ENCODE data around the gene TRIP6.

Gene TRIP6

DNA sequence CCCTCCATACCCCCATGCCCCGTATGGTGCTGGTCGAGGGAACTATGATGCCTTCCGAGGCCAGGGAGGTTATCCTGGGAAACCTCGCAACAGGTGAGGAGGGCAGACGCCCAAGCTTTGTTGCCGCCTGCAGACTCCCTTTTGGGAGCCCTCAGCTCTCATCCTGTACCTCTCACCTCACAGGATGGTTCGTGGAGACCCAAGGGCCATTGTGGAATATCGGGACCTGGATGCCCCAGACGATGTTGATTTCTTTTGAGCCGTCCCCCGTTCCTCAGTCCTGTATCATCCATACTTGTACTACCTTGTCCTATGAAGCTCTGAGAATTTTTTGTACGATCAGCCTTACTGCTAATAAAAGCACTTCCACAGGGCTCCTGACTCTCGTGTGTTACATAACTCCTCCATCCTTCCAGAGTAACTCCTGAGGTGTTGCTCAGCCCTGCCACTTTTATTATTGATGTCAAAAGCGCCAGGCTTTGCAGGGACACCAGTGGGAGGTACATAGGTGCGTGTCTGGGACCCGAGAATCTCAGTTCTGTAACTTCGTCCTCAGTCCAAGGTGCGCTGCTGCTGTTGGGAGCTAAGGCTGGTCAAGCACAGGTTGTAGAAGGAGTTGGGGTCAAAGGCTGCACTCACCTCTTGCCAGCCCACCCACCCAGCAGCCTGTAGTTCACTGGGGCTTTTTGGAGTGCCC, 21.3 kb downstream of the TRIP6 start:
- Histone ChIP-seq H3K9me3 (ENCODE audit: severe bottlenecking) (no peaks in the 10 kb centered on the region), H3K27ac (peak overlapping the region; percentile 81), H3K36me3 (peaks cover 59% of the 10 kb centered on the region), H3K4me3 (ENCODE audit: low read depth, low read length) (peak overlapping the region; percentile 70), H3K27me3 (ENCODE audit: insufficient read depth, low read depth, severe bottlenecking) (no peaks in the 10 kb centered on the region)
- TF ChIP-seq, protein P1, sequence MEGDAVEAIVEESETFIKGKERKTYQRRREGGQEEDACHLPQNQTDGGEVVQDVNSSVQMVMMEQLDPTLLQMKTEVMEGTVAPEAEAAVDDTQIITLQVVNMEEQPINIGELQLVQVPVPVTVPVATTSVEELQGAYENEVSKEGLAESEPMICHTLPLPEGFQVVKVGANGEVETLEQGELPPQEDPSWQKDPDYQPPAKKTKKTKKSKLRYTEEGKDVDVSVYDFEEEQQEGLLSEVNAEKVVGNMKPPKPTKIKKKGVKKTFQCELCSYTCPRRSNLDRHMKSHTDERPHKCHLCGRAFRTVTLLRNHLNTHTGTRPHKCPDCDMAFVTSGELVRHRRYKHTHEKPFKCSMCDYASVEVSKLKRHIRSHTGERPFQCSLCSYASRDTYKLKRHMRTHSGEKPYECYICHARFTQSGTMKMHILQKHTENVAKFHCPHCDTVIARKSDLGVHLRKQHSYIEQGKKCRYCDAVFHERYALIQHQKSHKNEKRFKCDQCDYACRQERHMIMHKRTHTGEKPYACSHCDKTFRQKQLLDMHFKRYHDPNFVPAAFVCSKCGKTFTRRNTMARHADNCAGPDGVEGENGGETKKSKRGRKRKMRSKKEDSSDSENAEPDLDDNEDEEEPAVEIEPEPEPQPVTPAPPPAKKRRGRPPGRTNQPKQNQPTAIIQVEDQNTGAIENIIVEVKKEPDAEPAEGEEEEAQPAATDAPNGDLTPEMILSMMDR (IDR thresholded peaks at IDR 0.05; ENCODE audit: low read depth, low read length), result no peak
- DNase-seq, result no peak

DNA sequence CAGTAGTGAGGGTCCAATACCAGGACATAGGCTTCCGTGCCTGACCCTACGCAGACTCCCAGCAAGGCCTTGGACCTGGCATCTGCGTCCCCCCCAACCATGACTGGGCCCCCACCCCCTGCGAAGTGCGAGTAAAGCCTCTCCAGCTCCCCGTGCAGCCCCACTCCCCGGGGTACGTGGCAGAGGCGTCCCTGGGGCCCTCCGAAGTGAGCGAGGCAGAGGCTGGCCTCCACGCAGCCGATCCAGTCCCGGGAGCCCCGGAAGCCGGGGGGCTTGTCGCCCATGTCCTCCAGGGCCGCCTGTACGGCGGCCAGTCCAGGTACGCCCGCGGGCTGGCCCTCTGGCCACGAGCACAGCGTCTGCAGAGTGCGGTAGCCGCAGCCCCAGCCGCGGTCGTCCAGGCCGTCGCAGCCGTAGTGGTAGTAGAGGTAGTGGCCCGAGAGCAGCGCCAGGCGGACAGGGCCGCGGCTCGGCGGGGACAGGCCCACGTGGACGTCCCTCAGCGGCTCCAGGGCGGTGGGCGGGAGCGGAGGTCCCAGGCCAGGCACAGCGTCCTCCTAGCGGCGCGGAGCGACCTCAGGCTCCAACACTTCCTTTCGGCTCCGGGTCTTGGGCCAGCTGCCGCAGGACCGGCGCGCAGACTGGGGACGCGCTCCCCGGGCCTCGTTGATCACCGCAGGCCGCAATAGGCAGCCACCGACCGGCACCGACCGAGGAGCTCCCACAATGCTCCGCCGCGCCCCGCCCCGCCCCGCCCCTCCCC, 22.0 kb downstream of the TRIP6 start, which contains the start of gene UFSP1:
Gene UFSP1 (minus strand): TSS at position 728 of the 763 bp plus-strand sequence. CDS start 444 bp downstream, at position 284.
- H3K9me3 ChIP-seq (ENCODE audit: severe bottlenecking), result no peaks in the 10 kb centered on the region
- TF ChIP-seq, protein P1 (IDR thresholded peaks at IDR 0.05; ENCODE audit: low read depth, low read length), result no peak
- H3K27me3 ChIP-seq (ENCODE audit: insufficient read depth, low read depth, severe bottlenecking), result peaks cover 3% of the 10 kb centered on the region
- H3K36me3 ChIP-seq, result peaks cover 52% of the 10 kb centered on the region
- no peak for DNase-seq
- peak within 1 kb of the TSS; percentile 82 for H3K27ac ChIP-seq
- H3K4me3 ChIP-seq (ENCODE audit: low read depth, low read length), result peak within 1 kb of the TSS; percentile 70

DNA sequence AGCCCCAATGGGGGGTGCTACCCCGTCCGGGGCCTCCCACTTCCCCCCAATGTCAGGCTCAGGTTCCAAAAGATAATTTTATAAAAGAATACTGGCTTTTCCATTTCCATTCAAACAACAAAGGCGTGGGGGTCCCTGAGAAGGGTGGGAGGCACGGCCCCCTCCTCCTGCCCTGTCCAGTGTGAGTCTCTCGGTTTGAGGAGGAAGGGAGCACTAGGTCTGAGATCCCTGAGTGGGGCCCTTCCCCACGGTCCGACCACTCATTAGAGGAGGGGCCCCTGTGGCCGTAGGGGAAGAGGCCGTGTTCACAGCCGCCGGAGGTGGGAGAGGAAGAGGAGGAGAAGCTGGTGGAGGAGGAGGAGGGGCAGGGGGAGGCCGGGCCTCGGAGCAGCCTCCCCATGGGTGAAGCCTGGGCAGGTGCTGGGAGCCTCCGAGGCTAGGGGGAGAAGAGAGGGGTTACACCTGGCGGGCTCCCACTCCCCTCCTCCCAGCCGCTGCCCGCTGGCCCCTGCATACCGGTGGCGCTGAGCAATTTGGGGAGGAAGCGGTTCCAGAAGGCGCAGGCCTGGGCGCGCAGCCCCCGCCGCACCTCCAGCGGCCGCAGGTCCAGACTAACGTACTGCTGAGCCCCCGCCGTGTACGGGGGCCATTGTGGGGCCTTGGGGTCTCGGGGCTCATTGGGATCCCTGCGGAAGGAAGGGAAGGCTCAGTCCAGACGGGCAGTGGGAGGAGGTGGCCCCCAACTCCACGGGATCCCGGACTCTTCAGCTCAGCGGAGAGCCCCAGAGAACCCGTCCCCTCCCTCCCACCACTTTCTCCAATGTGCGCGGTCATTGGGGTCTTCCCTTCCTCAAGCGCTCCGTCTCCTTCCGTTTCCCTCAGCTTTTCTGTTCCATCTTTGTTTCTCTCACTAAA, 23.7 kb downstream of the TRIP6 start:
- Histone ChIP-seq H3K9me3 (ENCODE audit: severe bottlenecking) (no peaks in the 10 kb centered on the region), H3K36me3 (peaks cover 34% of the 10 kb centered on the region), H3K27ac (peak overlapping the region; percentile 82), H3K4me3 (ENCODE audit: low read depth, low read length) (peak overlapping the region; percentile 67), H3K27me3 (ENCODE audit: insufficient read depth, low read depth, severe bottlenecking) (peaks cover 20% of the 10 kb centered on the region)
- TF ChIP-seq, protein P1 (IDR thresholded peaks at IDR 0.05; ENCODE audit: low read depth, low read length), result no peak
- no peak for DNase-seq

DNA sequence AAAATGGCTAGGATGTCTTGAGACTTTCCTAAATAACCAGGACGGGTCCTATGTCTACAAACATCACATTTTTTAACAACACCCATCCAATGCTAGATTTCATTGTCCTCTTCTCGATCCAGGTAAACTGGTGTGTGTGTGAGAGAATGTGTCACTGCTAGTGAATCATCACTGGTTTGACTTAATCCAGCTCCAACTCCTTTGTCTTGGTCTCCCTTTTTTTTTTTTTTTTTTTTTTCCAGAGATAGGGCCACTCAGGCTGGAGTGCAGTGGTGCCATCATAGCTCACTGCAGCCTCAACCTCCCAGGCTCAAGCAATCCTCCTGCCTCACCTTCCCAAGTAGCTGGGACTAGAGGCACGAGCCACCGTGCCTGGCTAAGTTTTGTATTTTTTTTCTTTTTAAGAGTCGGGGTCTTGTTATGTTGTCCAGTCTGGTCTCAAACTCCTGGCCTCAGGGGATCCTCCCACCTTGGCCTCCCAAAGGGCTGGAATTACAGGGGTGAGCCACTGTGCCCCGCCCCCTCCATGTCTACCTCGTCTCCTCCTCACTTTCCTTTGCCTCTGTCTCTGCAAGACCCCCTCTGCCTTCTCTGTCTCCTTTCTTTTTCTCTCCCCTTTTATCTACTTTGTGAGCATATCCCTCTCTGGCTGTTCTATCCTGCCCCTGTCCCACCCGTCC, 24.5 kb downstream of the TRIP6 start:
- Histone ChIP-seq H3K27me3 (ENCODE audit: insufficient read depth, low read depth, severe bottlenecking) (peaks cover 28% of the 10 kb centered on the region), H3K36me3 (peaks cover 26% of the 10 kb centered on the region), H3K4me3 (ENCODE audit: low read depth, low read length) (no peak overlapping the region), H3K9me3 (ENCODE audit: severe bottlenecking) (no peaks in the 10 kb centered on the region), H3K27ac (no peak overlapping the region)
- TF ChIP-seq, protein P1 (IDR thresholded peaks at IDR 0.05; ENCODE audit: low read depth, low read length), result no peak
- DNase-seq, result no peak
